K562 (cell line): ENCODE data around the gene ZNF609. TPM values are rescaled to one million over a fixed set of nuclear protein-coding genes. Genes with fewer than 3 reads are reported as not detected.

Source experiments
- BDP1 ChIP-seq: IDR thresholded peaks from 3 replicates; pipeline ENCODE4 v1.6.1; 2011; ENCODE audit not compliant: insufficient read length, insufficient read depth
- CREB5 ChIP-seq: fragments of 250-450 bp; sonication (Bioruptor Pico); IDR thresholded peaks from 2 replicates; pipeline ENCODE4 v1.5.0; 2020; ENCODE audit warnings: mild to moderate bottlenecking
- CREM ChIP-seq: IDR thresholded peaks from 2 replicates; pipeline ENCODE4 v1.6.1; 2014; ENCODE audit warnings: antibody characterized with exemption, low read depth
- ETS1 ChIP-seq: conservative IDR thresholded peaks from 2 replicates; pipeline ENCODE4 v1.6.1; 2011; ENCODE audit warnings: low read depth, mild to moderate bottlenecking, low read length; ENCODE audit not compliant: control insufficient read depth
- HDAC3 ChIP-seq: fragments of 450-650 bp; IDR thresholded peaks from 2 replicates; pipeline ENCODE4 v1.6.1; 2018; ENCODE audit warnings: borderline replicate concordance, mild to moderate bottlenecking, moderate library complexity; ENCODE audit not compliant: partially characterized antibody
- JUN ChIP-seq, 2 experiments: sonication (generic) in 1 of 2; formaldehyde crosslinking in 1 of 2; IDR thresholded peaks; 2 replicates each; pipeline versions ENCODE4 v1.6.1 to v1.8.0; 2012 to 2022; ENCODE audit warnings: borderline replicate concordance in 2 of 2, mild to moderate bottlenecking in 2 of 2, improper control_type of control experiment in 1 of 2, low read depth in 1 of 2, low read length in 1 of 2, missing genetic modification reagents in 1 of 2
- L3MBTL2 ChIP-seq: fragments of 450-650 bp; IDR thresholded peaks from 2 replicates; pipeline ENCODE4 v1.6.1; 2016; ENCODE audit warnings: mild to moderate bottlenecking, moderate library complexity
- MECOM ChIP-seq: fragments of 250-450 bp; sonication (Bioruptor Pico); IDR thresholded peaks from 2 replicates; pipeline ENCODE4 v1.8.0; 2022; ENCODE audit warnings: inconsistent platforms
- MTA1 ChIP-seq: fragments of 450-650 bp; IDR thresholded peaks from 2 replicates; pipeline ENCODE4 v1.6.1; 2017; ENCODE audit warnings: borderline replicate concordance
- NCOA4 ChIP-seq: fragments of 450-650 bp; IDR thresholded peaks from 2 replicates; pipeline ENCODE4 v1.6.1; 2018; ENCODE audit warnings: mild to moderate bottlenecking; ENCODE audit not compliant: partially characterized antibody
- NR2F6 ChIP-seq: fragments of 450-650 bp; formaldehyde crosslinking; IDR thresholded peaks from 2 replicates; pipeline ENCODE4 v1.4.0; 2020; ENCODE audit warnings: mild to moderate bottlenecking
- POLR2H ChIP-seq: IDR thresholded peaks from 2 replicates; pipeline ENCODE4 v1.6.1; 2016; ENCODE audit warnings: missing genetic modification characterization, low read depth, mild to moderate bottlenecking, control low read depth, missing compliant biosample characterization, moderate library complexity
- PURB ChIP-seq: sonication (generic); formaldehyde crosslinking; IDR thresholded peaks from 2 replicates; pipeline ENCODE4 v1.9.0; 2021; ENCODE audit warnings: low read depth, mild to moderate bottlenecking, missing genetic modification reagents
- ZNF586 ChIP-seq: fragments of 450-650 bp; formaldehyde crosslinking; conservative IDR thresholded peaks from 2 replicates; pipeline ENCODE4 v1.4.0; 2020; ENCODE audit warnings: mild to moderate bottlenecking, moderate library complexity
- polyA plus RNA-seq, 8 experiments: library from polyadenylated mRNA; depleted of rRNA in 4 of 8; stranded (reverse) in 5 of 8; unstranded in 3 of 8; fragments of >200 nt; fragmentation: Nextera tagmentation in 2 of 8; fragmentation: Illumina TruSeq in 1 of 8; extraction: Ambion mirVana in 2 of 8; extraction: Trizol in 1 of 8; gene quantifications; 2 replicates each; pipeline versions ENCODE4 v1.2.1 to v1.2.3, GENCODE V29; 2011 to 2014; ENCODE audit warnings: inconsistent platforms in 1 of 8, missing spikeins in 1 of 8
- total RNA-seq, 7 experiments: library from RNA; depleted of rRNA in 6 of 7; stranded (reverse); fragments of >200 nt in 6 of 7; fragmentation: Illumina TruSeq in 2 of 7; extraction: Trizol in 2 of 7; gene quantifications; 2 replicates each; pipeline versions ENCODE4 v1.2.1 to v1.2.3, GENCODE V29; 2011 to 2021; ENCODE audit warnings: low replicate concordance in 1 of 7
- TF ChIP-seq, protein P1 (sequence below): IDR thresholded peaks from 2 replicates; pipeline ENCODE4 v1.6.1; 2012; ENCODE audit warnings: low read depth, low read length, improper control_type of control experiment, borderline replicate concordance
- TF ChIP-seq, protein P2 (sequence below): fragments of 250-450 bp; sonication (Bioruptor Pico); IDR thresholded peaks from 2 replicates; pipeline ENCODE4 v1.8.0; 2021; ENCODE audit warnings: moderate library complexity, mild to moderate bottlenecking, inconsistent platforms
- TF ChIP-seq, protein P3 (sequence below), 3 experiments: IDR thresholded peaks in 2 of 3; conservative IDR thresholded peaks in 1 of 3; 2 replicates each; pipeline ENCODE4 v1.5.1; 2011 to 2012; ENCODE audit warnings: low read length in 3 of 3, mild to moderate bottlenecking in 3 of 3, control low read depth in 2 of 3, improper control_type of control experiment in 1 of 3, inconsistent platforms in 1 of 3, low read depth in 1 of 3, mixed read lengths in 1 of 3, moderate library complexity in 1 of 3; ENCODE audit not compliant: insufficient read depth in 2 of 3

ZNF609 gene
- total and polyA plus RNA-seq, 9 of the 15 experiments (the other 6 are each of a cell fraction or from before 2014, with no cell fraction given), result 3.0 to 38.7 (median 17.8) TPM

GRCh38 chr15:64460206-64460723 lies at the start of gene ZNF609 (continued):
- TF ChIP-seq, protein P1, sequence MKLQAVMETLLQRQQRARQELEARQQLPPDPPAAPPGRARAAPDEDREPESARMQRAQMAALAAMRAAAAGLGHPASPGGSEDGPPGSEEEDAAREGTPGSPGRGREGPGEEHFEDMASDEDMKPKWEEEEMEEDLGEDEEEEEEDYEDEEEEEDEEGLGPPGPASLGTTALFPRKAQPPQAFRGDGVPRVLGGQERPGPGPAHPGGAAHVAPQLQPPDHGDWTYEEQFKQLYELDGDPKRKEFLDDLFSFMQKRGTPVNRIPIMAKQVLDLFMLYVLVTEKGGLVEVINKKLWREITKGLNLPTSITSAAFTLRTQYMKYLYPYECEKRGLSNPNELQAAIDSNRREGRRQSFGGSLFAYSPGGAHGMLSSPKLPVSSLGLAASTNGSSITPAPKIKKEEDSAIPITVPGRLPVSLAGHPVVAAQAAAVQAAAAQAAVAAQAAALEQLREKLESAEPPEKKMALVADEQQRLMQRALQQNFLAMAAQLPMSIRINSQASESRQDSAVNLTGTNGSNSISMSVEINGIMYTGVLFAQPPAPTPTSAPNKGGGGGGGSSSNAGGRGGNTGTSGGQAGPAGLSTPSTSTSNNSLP, result 0 out of 2 replicates have a peak, but pooled peaks have one; percentile 22
- TF ChIP-seq ETS1 (0 out of 2 replicates have a peak, but pooled peaks have one; percentile 45), CREM (peak; percentile 77), POLR2H (no peak), NR2F6 (CRISPR knock-in tag) (no peak), CREB5 (CRISPR knock-in tag) (no peak), BDP1 (no peak), ZNF586 (CRISPR knock-in tag) (no peak), MECOM (CRISPR knock-in tag) (no peak), JUN (IDR thresholded peaks at IDR 0.05; ENCODE audit: borderline replicate concordance, low read depth, low read length) (0 out of 2 replicates have a peak, but pooled peaks have one; percentile 51), JUN (CRISPR knock-in tag; IDR thresholded peaks at IDR 0.05; ENCODE audit: borderline replicate concordance) (no peak), HDAC3 (peak; percentile 96), PURB (CRISPR knock-in tag) (no peak), NCOA4 (no peak), MTA1 (peak; percentile 72), L3MBTL2 (peak; percentile 63)
- TF ChIP-seq, protein P2, sequence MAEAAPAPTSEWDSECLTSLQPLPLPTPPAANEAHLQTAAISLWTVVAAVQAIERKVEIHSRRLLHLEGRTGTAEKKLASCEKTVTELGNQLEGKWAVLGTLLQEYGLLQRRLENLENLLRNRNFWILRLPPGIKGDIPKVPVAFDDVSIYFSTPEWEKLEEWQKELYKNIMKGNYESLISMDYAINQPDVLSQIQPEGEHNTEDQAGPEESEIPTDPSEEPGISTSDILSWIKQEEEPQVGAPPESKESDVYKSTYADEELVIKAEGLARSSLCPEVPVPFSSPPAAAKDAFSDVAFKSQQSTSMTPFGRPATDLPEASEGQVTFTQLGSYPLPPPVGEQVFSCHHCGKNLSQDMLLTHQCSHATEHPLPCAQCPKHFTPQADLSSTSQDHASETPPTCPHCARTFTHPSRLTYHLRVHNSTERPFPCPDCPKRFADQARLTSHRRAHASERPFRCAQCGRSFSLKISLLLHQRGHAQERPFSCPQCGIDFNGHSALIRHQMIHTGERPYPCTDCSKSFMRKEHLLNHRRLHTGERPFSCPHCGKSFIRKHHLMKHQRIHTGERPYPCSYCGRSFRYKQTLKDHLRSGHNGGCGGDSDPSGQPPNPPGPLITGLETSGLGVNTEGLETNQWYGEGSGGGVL (CRISPR knock-in tag), result no peak
- TF ChIP-seq, protein P3, sequence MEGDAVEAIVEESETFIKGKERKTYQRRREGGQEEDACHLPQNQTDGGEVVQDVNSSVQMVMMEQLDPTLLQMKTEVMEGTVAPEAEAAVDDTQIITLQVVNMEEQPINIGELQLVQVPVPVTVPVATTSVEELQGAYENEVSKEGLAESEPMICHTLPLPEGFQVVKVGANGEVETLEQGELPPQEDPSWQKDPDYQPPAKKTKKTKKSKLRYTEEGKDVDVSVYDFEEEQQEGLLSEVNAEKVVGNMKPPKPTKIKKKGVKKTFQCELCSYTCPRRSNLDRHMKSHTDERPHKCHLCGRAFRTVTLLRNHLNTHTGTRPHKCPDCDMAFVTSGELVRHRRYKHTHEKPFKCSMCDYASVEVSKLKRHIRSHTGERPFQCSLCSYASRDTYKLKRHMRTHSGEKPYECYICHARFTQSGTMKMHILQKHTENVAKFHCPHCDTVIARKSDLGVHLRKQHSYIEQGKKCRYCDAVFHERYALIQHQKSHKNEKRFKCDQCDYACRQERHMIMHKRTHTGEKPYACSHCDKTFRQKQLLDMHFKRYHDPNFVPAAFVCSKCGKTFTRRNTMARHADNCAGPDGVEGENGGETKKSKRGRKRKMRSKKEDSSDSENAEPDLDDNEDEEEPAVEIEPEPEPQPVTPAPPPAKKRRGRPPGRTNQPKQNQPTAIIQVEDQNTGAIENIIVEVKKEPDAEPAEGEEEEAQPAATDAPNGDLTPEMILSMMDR (IDR thresholded peaks at IDR 0.05 in 2 of 3, conservative IDR thresholded peaks at IDR 0.05 in 1 of 3; ENCODE audit: insufficient read depth in 2 of 3, low read depth in 1 of 3, low read length in 3 of 3), result no peak
